ENCODE data around the gene MCEE. TPM values are rescaled to one million over a fixed set of nuclear protein-coding genes. Genes with fewer than 3 reads are reported as not detected.

Gene MCEE
- total RNA-seq, 1 experiment from 2014 or later: 11.8 TPM

- no TSS peak for BruUV-seq (replicated peaks)
- H3K4me1 ChIP-seq (ENCODE audit: insufficient read depth, low read length, poor library complexity, severe bottlenecking): peaks cover 6% of the 10 kb centered on the region
- no peaks in the 10 kb centered on the region for H3K36me3 ChIP-seq (ENCODE audit: insufficient read depth, low read length, poor library complexity, severe bottlenecking)
- ChIA-PET CTCF (interaction anchor here (0.6 to 1.6 kb wide), 3 partner anchors 56 to 293 kb away, joined by 3 to 11 read pairs (median 4); no protein-coding TSS in a partner anchor), POLR2A (ENCODE audit: low non-redundant PET) (no interaction called here)
- peak overlapping the region; percentile 17 for H3K4me3 ChIP-seq (ENCODE audit: low read depth, low read length, poor library complexity, severe bottlenecking)
- no peaks in the 10 kb centered on the region for H3K9me3 ChIP-seq (ENCODE audit: low read depth, low read length, poor library complexity, severe bottlenecking)
- DNase-seq (ENCODE audit: low spot score): peak; percentile 73
- H3K27me3 ChIP-seq (replicated peaks; ENCODE audit: insufficient read depth, low read depth, low read length, poor library complexity): no peaks in the 10 kb centered on the region
- no peak overlapping the region for H3K27ac ChIP-seq (ENCODE audit: low read depth, low read length, poor library complexity, severe bottlenecking)
- TF ChIP-seq EZH2 (IDR thresholded peaks at IDR 0.05; ENCODE audit: borderline replicate concordance, low read depth, low read length, poor library complexity, severe bottlenecking): no peak
- TF ChIP-seq CTCF (conservative IDR thresholded peaks at IDR 0.05; ENCODE audit: low read depth, low read length): no peak
- intact Hi-C loops (cut with micrococcal nuclease; ENCODE audit: unreplicated experiment): loop anchor here (10.0 kb wide), 1 partner anchor 138 kb away; no protein-coding TSS in a partner anchor
Observed at GRCh38 chr2:71156573-71156972, 26.5 kb upstream of the MCEE start.

GRCh38 chr2:71155846-71156245, 25.8 kb upstream of the MCEE start:
- no peaks in the 10 kb centered on the region for H3K9me3 ChIP-seq (ENCODE audit: low read depth, low read length, poor library complexity, severe bottlenecking)
- no TSS peak for BruUV-seq (replicated peaks)
- ChIA-PET CTCF (interaction anchor here (0.6 to 1.6 kb wide), 3 partner anchors 55 to 348 kb away, joined by 3 to 11 read pairs (median 4); no protein-coding TSS in a partner anchor), POLR2A (ENCODE audit: low non-redundant PET) (no interaction called here)
- intact Hi-C loops (cut with micrococcal nuclease; ENCODE audit: unreplicated experiment): loop anchor here (10.0 kb wide), 1 partner anchor 139 kb away; no protein-coding TSS in a partner anchor
- H3K4me1 ChIP-seq (ENCODE audit: insufficient read depth, low read length, poor library complexity, severe bottlenecking): peaks cover 6% of the 10 kb centered on the region
- H3K27ac ChIP-seq (ENCODE audit: low read depth, low read length, poor library complexity, severe bottlenecking): no peak overlapping the region
- no peaks in the 10 kb centered on the region for H3K36me3 ChIP-seq (ENCODE audit: insufficient read depth, low read length, poor library complexity, severe bottlenecking)
- no peak for TF ChIP-seq EZH2 (IDR thresholded peaks at IDR 0.05; ENCODE audit: borderline replicate concordance, low read depth, low read length, poor library complexity, severe bottlenecking)
- no peak for TF ChIP-seq CTCF (conservative IDR thresholded peaks at IDR 0.05; ENCODE audit: low read depth, low read length)
- H3K4me3 ChIP-seq (ENCODE audit: low read depth, low read length, poor library complexity, severe bottlenecking): no peak overlapping the region
- no peaks in the 10 kb centered on the region for H3K27me3 ChIP-seq (replicated peaks; ENCODE audit: insufficient read depth, low read depth, low read length, poor library complexity)
- no peak for DNase-seq (ENCODE audit: low spot score)

- Histone ChIP-seq H3K9me3 (ENCODE audit: low read depth, low read length, poor library complexity, severe bottlenecking) (no peaks in the 10 kb centered on the region), H3K36me3 (ENCODE audit: insufficient read depth, low read length, poor library complexity, severe bottlenecking) (peaks cover 5% of the 10 kb centered on the region), H3K27ac (ENCODE audit: low read depth, low read length, poor library complexity, severe bottlenecking) (no peak overlapping the region), H3K4me1 (ENCODE audit: insufficient read depth, low read length, poor library complexity, severe bottlenecking) (peaks cover 6% of the 10 kb centered on the region), H3K27me3 (replicated peaks; ENCODE audit: insufficient read depth, low read depth, low read length, poor library complexity) (no peaks in the 10 kb centered on the region), H3K4me3 (ENCODE audit: low read depth, low read length, poor library complexity, severe bottlenecking) (no peak overlapping the region)
- BruUV-seq (replicated peaks): no TSS peak
- no peak for DNase-seq (ENCODE audit: low spot score)
- ChIA-PET CTCF (interaction anchor here (0.5 kb wide), 1 partner anchor 114 kb away, joined by 4 read pairs; no protein-coding TSS in a partner anchor), POLR2A (ENCODE audit: low non-redundant PET) (no interaction called here)
- intact Hi-C loops (cut with micrococcal nuclease; ENCODE audit: unreplicated experiment): loop anchor here (10.0 kb wide), 1 partner anchor 140 kb away; no protein-coding TSS in a partner anchor
- peak; percentile 34 for TF ChIP-seq CTCF (conservative IDR thresholded peaks at IDR 0.05; ENCODE audit: low read depth, low read length)
- no peak for TF ChIP-seq EZH2 (IDR thresholded peaks at IDR 0.05; ENCODE audit: borderline replicate concordance, low read depth, low read length, poor library complexity, severe bottlenecking)
Observed at GRCh38 chr2:71154798-71155197, 24.8 kb upstream of the MCEE start.
